CD4-positive, alpha-beta T cell (primary cell): ENCODE data around the gene GFOD2. TPM values are rescaled to one million over a fixed set of nuclear protein-coding genes. Genes with fewer than 3 reads are reported as not detected.

Experiments
- ATAC-seq: fragments of 200-7000 bp; cut with Tn5 transposase; one replicate; pipeline ENCODE4 v1.10.0; 2022; ENCODE audit warnings: mild to moderate bottlenecking; ENCODE audit not compliant: poor library complexity
- CTCF ChIA-PET: fragments of 350-600 bp; sonication (Branson Sonifier 250); formaldehyde crosslinking; loops from one replicate; lab custom pipeline; 2021; ENCODE audit warnings: antibody characterized with exemption, inconsistent platforms; lab: Charles Lee
- POLR2A ChIA-PET: fragments of 350-600 bp; sonication (Branson Sonifier 250); formaldehyde crosslinking; loops from one replicate; lab custom pipeline; 2021; ENCODE audit warnings: antibody characterized with exemption, inconsistent platforms; lab: Charles Lee
- DNase-seq, 14 experiments: peaks; one replicate each; pipeline ENCODE4 v3.0.0-alpha.2; 2013 to 2020; ENCODE audit warnings: mixed read lengths in 2 of 14
- H3K27ac ChIP-seq, 2 donors: one replicate each; pipeline versions ENCODE4 v1.5.1 to v1.7.0; 2013; ENCODE audit warnings: low read length in 2 of 2, low read depth in 1 of 2, mild to moderate bottlenecking in 1 of 2
- H3K27me3 ChIP-seq, 2 experiments: 1 replicate in 1 of 2; 2 replicates in 1 of 2; pipeline versions ENCODE4 v1.6.1 to v1.7.0; 2013; ENCODE audit warnings: low read length in 2 of 2, control low read depth in 1 of 2, mild to moderate bottlenecking in 1 of 2, moderate library complexity in 1 of 2; ENCODE audit not compliant: insufficient read depth in 2 of 2, control insufficient read depth in 1 of 2
- H3K36me3 ChIP-seq: one replicate; pipeline ENCODE4 v1.6.1; 2013; ENCODE audit warnings: low read length, control low read depth; ENCODE audit not compliant: insufficient read depth
- H3K4me1 ChIP-seq: one replicate; pipeline ENCODE4 v1.6.1; 2013; ENCODE audit warnings: low read length, control low read depth; ENCODE audit not compliant: insufficient read depth
- H3K4me3 ChIP-seq: one replicate; pipeline ENCODE4 v1.5.1; 2013; ENCODE audit warnings: mild to moderate bottlenecking, low read length, moderate library complexity
- H3K9me3 ChIP-seq, 2 experiments: 1 replicate in 1 of 2; 2 replicates in 1 of 2; pipeline versions ENCODE4 v1.6.1 to v1.7.0; 2013; ENCODE audit warnings: low read length in 2 of 2, mild to moderate bottlenecking in 2 of 2, control low read depth in 1 of 2, moderate library complexity in 1 of 2; ENCODE audit not compliant: control insufficient read depth in 1 of 2, insufficient read depth in 1 of 2
- H3K27ac Mint-ChIP-seq: one replicate; pipeline ENCODE4 v1.8.0; 2020; ENCODE audit warnings: mixed read lengths
- H3K27me3 Mint-ChIP-seq: one replicate; pipeline ENCODE4 v1.8.0; 2021; ENCODE audit warnings: mixed read lengths
- H3K36me3 Mint-ChIP-seq: one replicate; pipeline ENCODE4 v1.8.0; 2021; ENCODE audit warnings: low read depth, mixed read lengths
- H3K4me1 Mint-ChIP-seq: one replicate; pipeline ENCODE4 v1.8.0; 2021; ENCODE audit warnings: low read depth, mixed read lengths
- H3K4me3 Mint-ChIP-seq: one replicate; pipeline ENCODE4 v1.8.0; 2020; ENCODE audit warnings: mild to moderate bottlenecking, mixed read lengths
- H3K9me3 Mint-ChIP-seq: one replicate; pipeline ENCODE4 v1.8.0; 2020; ENCODE audit warnings: mixed read lengths
- CTCF ChIP-seq: fragments of 200-600 bp; IDR thresholded peaks from one replicate; pipeline ENCODE4 v1.8.0; 2022; ENCODE audit warnings: antibody characterized with exemption, mild to moderate bottlenecking
- intact Hi-C, 2 experiments: fragments of 100-400 bp; cut with DNase I in 1 of 2; cut with micrococcal nuclease in 1 of 2; formaldehyde crosslinking; loops; one replicate each; pipeline versions ENCODE4 v1.15.1 to v1.9.0; 2023 to 2025; cut with DNase I, micrococcal nuclease
- total RNA-seq, 174 experiments: library from RNA in 2 of 174; stranded (reverse) in 2 of 174; gene quantifications; one replicate each; pipeline ENCODE4 v1.2.3 and lab custom pipeline; 2021 to 2026

The GFOD2 gene
- total RNA-seq, 2 experiments from 2014 or later: 2.8 to 3.7 TPM

- DNase-seq (no peak), ATAC-seq (no peak)
- H3K4me3 Mint-ChIP-seq: no peak overlapping the region
- no peak for TF ChIP-seq CTCF
- Histone ChIP-seq H3K27ac (no peak overlapping the region), H3K9me3 (no peaks in the 10 kb centered on the region), H3K4me3 (no peak overlapping the region), H3K27me3 (no peaks in the 10 kb centered on the region), H3K4me1 (peaks cover 10% of the 10 kb centered on the region), H3K36me3 (peaks cover 31% of the 10 kb centered on the region)
- no peak overlapping the region for H3K27ac Mint-ChIP-seq
- H3K36me3 Mint-ChIP-seq: peaks cover 43% of the 10 kb centered on the region
- intact Hi-C loops: no loop called here
- H3K4me1 Mint-ChIP-seq: peaks cover 20% of the 10 kb centered on the region
- no peaks in the 10 kb centered on the region for H3K27me3 Mint-ChIP-seq
- ChIA-PET POLR2A (no interaction called here), CTCF (no interaction called here)
- no peaks in the 10 kb centered on the region for H3K9me3 Mint-ChIP-seq
Measured at GRCh38 chr16:67764158-67764667, 45.1 kb upstream of the GFOD2 start.

- no peaks in the 10 kb centered on the region for H3K27me3 ChIP-seq
- no peaks in the 10 kb centered on the region for H3K9me3 Mint-ChIP-seq
- CTCF ChIA-PET: no interaction called here
- H3K4me1 ChIP-seq: peaks cover 10% of the 10 kb centered on the region
- H3K9me3 ChIP-seq: no peaks in the 10 kb centered on the region
- H3K36me3 Mint-ChIP-seq: peaks cover 51% of the 10 kb centered on the region
- H3K27ac ChIP-seq: no peak overlapping the region
- DNase-seq: no peak
- intact Hi-C loops: no loop called here
- POLR2A ChIA-PET: no interaction called here
- no peak for TF ChIP-seq CTCF
- no peak overlapping the region for H3K4me3 ChIP-seq
- H3K36me3 ChIP-seq: peaks cover 37% of the 10 kb centered on the region
- H3K27ac Mint-ChIP-seq: no peak overlapping the region
- H3K4me3 Mint-ChIP-seq: no peak overlapping the region
- H3K4me1 Mint-ChIP-seq: peaks cover 20% of the 10 kb centered on the region
- no peaks in the 10 kb centered on the region for H3K27me3 Mint-ChIP-seq
- no peak for ATAC-seq
Measured at GRCh38 chr16:67763066-67763465, 44.0 kb upstream of the GFOD2 start.

DNA sequence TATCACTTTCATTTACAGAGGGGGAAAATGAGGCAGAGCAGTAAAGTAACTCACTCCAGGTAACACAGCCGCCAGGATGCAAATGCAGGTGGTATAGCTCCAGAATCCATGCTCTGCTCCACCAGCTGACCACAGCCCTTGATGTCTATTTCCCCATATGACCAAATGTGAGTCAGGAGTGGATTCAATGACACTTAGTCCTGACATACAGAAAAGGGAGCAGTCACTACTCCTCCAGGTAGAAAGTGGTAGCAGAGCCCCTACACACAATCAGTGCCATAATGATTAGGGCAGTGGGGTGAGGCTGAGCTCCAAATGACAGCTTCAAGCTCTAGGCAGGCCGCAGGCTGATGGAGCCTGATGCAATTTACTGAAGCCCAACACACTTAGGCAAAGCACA lies 43.3 kb upstream of the GFOD2 start:
- TF ChIP-seq CTCF: no peak
- Mint-ChIP-seq H3K27me3 (no peaks in the 10 kb centered on the region), H3K4me3 (no peak overlapping the region), H3K9me3 (no peaks in the 10 kb centered on the region), H3K27ac (no peak overlapping the region), H3K4me1 (peaks cover 20% of the 10 kb centered on the region), H3K36me3 (peaks cover 51% of the 10 kb centered on the region)
- H3K36me3 ChIP-seq: peaks cover 37% of the 10 kb centered on the region
- ATAC-seq (no peak), DNase-seq (no peak)
- H3K9me3 ChIP-seq: no peaks in the 10 kb centered on the region
- no peak overlapping the region for H3K27ac ChIP-seq
- POLR2A ChIA-PET: no interaction called here
- CTCF ChIA-PET: no interaction called here
- peaks cover 10% of the 10 kb centered on the region for H3K4me1 ChIP-seq
- H3K27me3 ChIP-seq: no peaks in the 10 kb centered on the region
- no peak overlapping the region for H3K4me3 ChIP-seq
- intact Hi-C loops: no loop called here
